Esophagus squamous epithelium (tissue), 4 donors: ENCODE measurements around the gene MIF4GD.

ENCODE experiments used
- CTCF ChIP-seq, 6 experiments: fragments of 450-650 bp in 4 of 6; fragments of 200-600 bp in 2 of 6; sonication (generic) in 2 of 6; IDR thresholded peaks; one replicate each; pipeline ENCODE4 v1.5.1; 2016 to 2019; ENCODE audit warnings: antibody characterized with exemption in 6 of 6, mild to moderate bottlenecking in 4 of 6, moderate library complexity in 4 of 6
- POLR2A ChIP-seq, 4 donors: fragments of 450-650 bp; IDR thresholded peaks; one replicate each; pipeline ENCODE4 v1.6.1; 2017; ENCODE audit warnings: antibody characterized with exemption in 4 of 4, mild to moderate bottlenecking in 4 of 4, moderate library complexity in 3 of 4

- TF ChIP-seq CTCF (IDR thresholded peaks at IDR 0.05) (no peak), POLR2A (IDR thresholded peaks at IDR 0.05) (no peak)
Measured at GRCh38 chr17:75318211-75318610, 47.2 kb upstream of the MIF4GD start.
